Neural progenitor cell (in vitro differentiated cells): ENCODE results near the gene EPN1.

Experiments used
- EZH2phosphoT487 ChIP-seq: fragments of 200-600 bp; sonication (generic); IDR thresholded peaks from 2 replicates; pipeline ENCODE4 v1.6.1; 2017; ENCODE audit warnings: antibody characterized with exemption
- TF ChIP-seq, protein P1 (sequence below): fragments of 200-600 bp; sonication (generic); IDR thresholded peaks from 2 replicates; pipeline ENCODE4 v1.5.1; 2017; ENCODE audit warnings: antibody characterized with exemption, mild to moderate bottlenecking

DNA sequence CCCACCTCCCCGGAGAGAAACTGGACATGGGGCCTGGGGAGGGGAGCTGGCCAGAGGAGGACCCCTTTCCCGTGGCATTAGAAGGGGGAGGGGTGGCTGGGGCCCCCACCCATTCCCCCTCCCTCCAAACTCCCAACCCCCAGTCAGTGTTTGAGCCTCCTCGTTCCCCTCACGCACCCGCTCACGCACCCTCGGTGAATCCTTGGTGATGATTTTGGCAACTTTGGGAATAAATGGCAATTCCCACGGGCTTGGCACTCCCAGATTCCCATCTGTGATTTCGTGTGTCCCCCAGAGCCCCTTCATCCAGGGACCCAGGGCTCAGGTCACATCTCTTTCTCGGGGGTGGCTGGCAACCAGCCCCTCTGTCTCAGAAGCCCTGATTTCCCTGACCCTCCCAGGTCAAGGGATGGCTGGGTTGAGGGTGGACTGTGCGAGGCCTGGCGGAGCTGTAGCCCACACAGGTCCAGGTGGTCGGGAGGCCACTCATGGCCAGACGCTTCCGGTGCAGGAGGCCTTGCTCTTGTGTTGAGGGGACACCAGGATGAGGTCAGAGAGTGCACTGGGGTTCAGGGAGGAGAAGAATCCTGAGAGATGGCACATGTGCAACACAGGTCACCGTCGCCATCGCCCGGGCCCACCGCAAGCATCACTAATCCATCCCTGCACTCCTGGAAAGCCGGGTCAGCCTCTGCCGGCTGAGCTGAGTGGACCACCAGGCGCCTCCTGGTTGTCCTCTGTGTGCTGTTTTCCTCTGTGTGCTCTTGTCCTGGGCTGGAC lies 20.7 kb downstream of the EPN1 start:
- TF ChIP-seq, protein P1, sequence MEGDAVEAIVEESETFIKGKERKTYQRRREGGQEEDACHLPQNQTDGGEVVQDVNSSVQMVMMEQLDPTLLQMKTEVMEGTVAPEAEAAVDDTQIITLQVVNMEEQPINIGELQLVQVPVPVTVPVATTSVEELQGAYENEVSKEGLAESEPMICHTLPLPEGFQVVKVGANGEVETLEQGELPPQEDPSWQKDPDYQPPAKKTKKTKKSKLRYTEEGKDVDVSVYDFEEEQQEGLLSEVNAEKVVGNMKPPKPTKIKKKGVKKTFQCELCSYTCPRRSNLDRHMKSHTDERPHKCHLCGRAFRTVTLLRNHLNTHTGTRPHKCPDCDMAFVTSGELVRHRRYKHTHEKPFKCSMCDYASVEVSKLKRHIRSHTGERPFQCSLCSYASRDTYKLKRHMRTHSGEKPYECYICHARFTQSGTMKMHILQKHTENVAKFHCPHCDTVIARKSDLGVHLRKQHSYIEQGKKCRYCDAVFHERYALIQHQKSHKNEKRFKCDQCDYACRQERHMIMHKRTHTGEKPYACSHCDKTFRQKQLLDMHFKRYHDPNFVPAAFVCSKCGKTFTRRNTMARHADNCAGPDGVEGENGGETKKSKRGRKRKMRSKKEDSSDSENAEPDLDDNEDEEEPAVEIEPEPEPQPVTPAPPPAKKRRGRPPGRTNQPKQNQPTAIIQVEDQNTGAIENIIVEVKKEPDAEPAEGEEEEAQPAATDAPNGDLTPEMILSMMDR = no peak
- no peak for TF ChIP-seq EZH2phosphoT487
